Neural cell (in vitro differentiated cells): Measurements from ENCODE around the gene RBM38. TPM values are rescaled to one million over a fixed set of nuclear protein-coding genes. Genes with fewer than 3 reads are reported as not detected.

Experiments used
- H2AFZ ChIP-seq: fragments of 200-600, 300-800 bp; sonication (generic), shearing (Covaris generic); 2 replicates; pipeline ENCODE4 v1.6.0; 2014; ENCODE audit warnings: low read depth, mild to moderate bottlenecking, antibody characterized with exemption, low read length, moderate library complexity
- H3F3A ChIP-seq: fragments of 200-600 bp; shearing (Covaris generic); 2 replicates; pipeline ENCODE4 v1.6.1; 2016; ENCODE audit warnings: mild to moderate bottlenecking, moderate library complexity, mixed read lengths, antibody characterized with exemption, low read length; ENCODE audit not compliant: insufficient read depth, poor library complexity, severe bottlenecking
- H3K27ac ChIP-seq: fragments of 200-600, 300-800 bp; sonication (generic), shearing (Covaris generic); 2 replicates; pipeline ENCODE4 v1.5.1; 2014; ENCODE audit warnings: mild to moderate bottlenecking, low read length, moderate library complexity
- H3K27me3 ChIP-seq: fragments of 300-800, 200-600 bp; sonication (generic), shearing (Covaris generic); 2 replicates; pipeline ENCODE4 v1.6.0; 2014; ENCODE audit warnings: mild to moderate bottlenecking, low read depth, low read length, moderate library complexity; ENCODE audit not compliant: insufficient read depth
- H3K36me3 ChIP-seq: fragments of 300-800, 200-600 bp; sonication (generic), shearing (Covaris generic); 2 replicates; pipeline ENCODE4 v1.5.1; 2014; ENCODE audit warnings: mild to moderate bottlenecking, antibody characterized with exemption, low read length, moderate library complexity; ENCODE audit not compliant: insufficient read depth
- H3K4me2 ChIP-seq: fragments of 300-800, 200-600 bp; sonication (generic), shearing (Covaris generic); 2 replicates; pipeline ENCODE4 v1.6.0; 2014; ENCODE audit warnings: mild to moderate bottlenecking, low read length
- H3K4me3 ChIP-seq: fragments of 300-800, 200-600 bp; sonication (generic), shearing (Covaris generic); 2 replicates; pipeline ENCODE4 v1.5.1; 2014; ENCODE audit warnings: mild to moderate bottlenecking, low read length, moderate library complexity
- H3K79me2 ChIP-seq: fragments of 200-600 bp; shearing (Covaris generic); replicated peaks from 2 replicates; pipeline ENCODE4 v1.6.0; 2014; ENCODE audit warnings: mild to moderate bottlenecking, low read length, moderate library complexity; ENCODE audit not compliant: insufficient read depth
- H3K9ac ChIP-seq: fragments of 300-800, 200-600 bp; sonication (generic), shearing (Covaris generic); 2 replicates; pipeline ENCODE4 v1.6.1; 2016; ENCODE audit warnings: mild to moderate bottlenecking, low read length, mixed read lengths
- H3K9me2 ChIP-seq: fragments of 200-600 bp; shearing (Covaris generic); 2 replicates; pipeline ENCODE4 v1.6.1; 2016; ENCODE audit warnings: mild to moderate bottlenecking, low read length, mixed read lengths; ENCODE audit not compliant: insufficient read depth
- H3K9me3 ChIP-seq: fragments of 200-600, 300-800 bp; sonication (generic), shearing (Covaris generic); 2 replicates; pipeline ENCODE4 v1.6.1; 2016; ENCODE audit warnings: mild to moderate bottlenecking, mixed run types, low read length, moderate library complexity, mixed read lengths
- H4K20me1 ChIP-seq: fragments of 200-600 bp; shearing (Covaris generic); 2 replicates; pipeline ENCODE4 v1.6.1; 2016; ENCODE audit warnings: mild to moderate bottlenecking, mixed run types; ENCODE audit not compliant: insufficient read depth
- EP300 ChIP-seq: fragments of 450-650 bp; conservative IDR thresholded peaks from 2 replicates; pipeline ENCODE4 v1.6.1; 2014; ENCODE audit warnings: antibody characterized with exemption, mild to moderate bottlenecking, moderate library complexity; ENCODE audit not compliant: poor library complexity, severe bottlenecking
- EZH2 ChIP-seq: fragments of 200-600, 300-800 bp; shearing (Covaris generic), sonication (generic); IDR thresholded peaks from 2 replicates; pipeline ENCODE4 v1.6.1; 2014; ENCODE audit warnings: antibody characterized with exemption, low read length, borderline replicate concordance, mild to moderate bottlenecking; ENCODE audit not compliant: insufficient read depth, poor library complexity, severe bottlenecking
- MXI1 ChIP-seq: fragments of 450-650 bp; conservative IDR thresholded peaks from 2 replicates; pipeline ENCODE4 v1.6.1; 2014; ENCODE audit warnings: antibody characterized with exemption, mild to moderate bottlenecking; ENCODE audit not compliant: poor library complexity, severe bottlenecking
- POLR2AphosphoS5 ChIP-seq: IDR thresholded peaks from 2 replicates; pipeline ENCODE4 v1.6.1; 2012
- RAD21 ChIP-seq: fragments of 450-650 bp; conservative IDR thresholded peaks from 2 replicates; pipeline ENCODE4 v1.6.1; 2014; ENCODE audit warnings: antibody characterized with exemption, mild to moderate bottlenecking, moderate library complexity
- REST ChIP-seq: IDR thresholded peaks from 2 replicates; pipeline ENCODE4 v1.6.1; 2012; ENCODE audit warnings: borderline replicate concordance
- SMC3 ChIP-seq: fragments of 450-650 bp; conservative IDR thresholded peaks from 2 replicates; pipeline ENCODE4 v1.6.1; 2014; ENCODE audit warnings: antibody characterized with exemption, mild to moderate bottlenecking, moderate library complexity; ENCODE audit not compliant: poor library complexity
- TAF1 ChIP-seq: IDR thresholded peaks from 2 replicates; pipeline ENCODE4 v1.6.1; 2012; ENCODE audit warnings: low read depth
- polyA plus RNA-seq: library from polyadenylated mRNA; depleted of rRNA; stranded (reverse); fragments of >200 nt; gene quantifications from 2 replicates; pipeline ENCODE4 v1.2.3, GENCODE V29; 2014
- TF ChIP-seq, protein P1 (sequence below): fragments of 450-650 bp; IDR thresholded peaks from 2 replicates; pipeline ENCODE4 v1.5.1; 2014; ENCODE audit warnings: antibody characterized with exemption, mild to moderate bottlenecking, moderate library complexity; ENCODE audit not compliant: poor library complexity, severe bottlenecking

The RBM38 gene
- polyA plus RNA-seq, 1 donor from 2014 or later = 19.0 TPM

- no peak overlapping the region for H3K4me2 ChIP-seq
- no peaks in the 10 kb centered on the region for H4K20me1 ChIP-seq
- no peak for TF ChIP-seq POLR2AphosphoS5
- H3K27me3 ChIP-seq = no peaks in the 10 kb centered on the region
- H3K27ac ChIP-seq = no peak overlapping the region
- H3F3A ChIP-seq = no peaks in the 10 kb centered on the region
- no peaks in the 10 kb centered on the region for H3K79me2 ChIP-seq
- no peak overlapping the region for H3K4me3 ChIP-seq
- no peaks in the 10 kb centered on the region for H3K36me3 ChIP-seq
- no peak overlapping the region for H3K9ac ChIP-seq
- no peaks in the 10 kb centered on the region for H3K9me3 ChIP-seq
- no peaks in the 10 kb centered on the region for H3K9me2 ChIP-seq
- H2AFZ ChIP-seq = no peak overlapping the region
Observed at GRCh38 chr20:57449398-57450354, 58.5 kb downstream of the RBM38 start.

GRCh38 chr20:57450419-57450818 lies 59.2 kb downstream of the RBM38 start:
- Histone ChIP-seq H3K36me3 (no peaks in the 10 kb centered on the region), H3K9ac (no peak overlapping the region), H3K4me3 (no peak overlapping the region), H2AFZ (no peak overlapping the region), H3K9me2 (no peaks in the 10 kb centered on the region), H3F3A (no peaks in the 10 kb centered on the region), H3K4me2 (no peak overlapping the region), H4K20me1 (no peaks in the 10 kb centered on the region), H3K79me2 (no peaks in the 10 kb centered on the region), H3K27me3 (no peaks in the 10 kb centered on the region), H3K9me3 (no peaks in the 10 kb centered on the region), H3K27ac (no peak overlapping the region)
- no peak for TF ChIP-seq POLR2AphosphoS5
- no peak for TF ChIP-seq MXI1
- TF ChIP-seq TAF1 = no peak
- TF ChIP-seq REST = no peak
- TF ChIP-seq EP300 = no peak
- no peak for TF ChIP-seq EZH2
- no peak for TF ChIP-seq SMC3
- TF ChIP-seq RAD21 = no peak
- TF ChIP-seq, protein P1, sequence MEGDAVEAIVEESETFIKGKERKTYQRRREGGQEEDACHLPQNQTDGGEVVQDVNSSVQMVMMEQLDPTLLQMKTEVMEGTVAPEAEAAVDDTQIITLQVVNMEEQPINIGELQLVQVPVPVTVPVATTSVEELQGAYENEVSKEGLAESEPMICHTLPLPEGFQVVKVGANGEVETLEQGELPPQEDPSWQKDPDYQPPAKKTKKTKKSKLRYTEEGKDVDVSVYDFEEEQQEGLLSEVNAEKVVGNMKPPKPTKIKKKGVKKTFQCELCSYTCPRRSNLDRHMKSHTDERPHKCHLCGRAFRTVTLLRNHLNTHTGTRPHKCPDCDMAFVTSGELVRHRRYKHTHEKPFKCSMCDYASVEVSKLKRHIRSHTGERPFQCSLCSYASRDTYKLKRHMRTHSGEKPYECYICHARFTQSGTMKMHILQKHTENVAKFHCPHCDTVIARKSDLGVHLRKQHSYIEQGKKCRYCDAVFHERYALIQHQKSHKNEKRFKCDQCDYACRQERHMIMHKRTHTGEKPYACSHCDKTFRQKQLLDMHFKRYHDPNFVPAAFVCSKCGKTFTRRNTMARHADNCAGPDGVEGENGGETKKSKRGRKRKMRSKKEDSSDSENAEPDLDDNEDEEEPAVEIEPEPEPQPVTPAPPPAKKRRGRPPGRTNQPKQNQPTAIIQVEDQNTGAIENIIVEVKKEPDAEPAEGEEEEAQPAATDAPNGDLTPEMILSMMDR = no peak
